Measurements from ENCODE around the gene TAGLN2.

TAGLN2 gene

GRCh38 chr1:159960721-159961381 is 35.5 kb upstream of the TAGLN2 start:
- Histone ChIP-seq H3K27ac (ENCODE audit: low read length) (no peak overlapping the region), H3K4me3 (ENCODE audit: low read length) (no peak overlapping the region), H3K36me3 (ENCODE audit: insufficient read depth, low read depth, low read length) (no peaks in the 10 kb centered on the region), H3K9me3 (ENCODE audit: insufficient read depth, low read depth, low read length) (no peaks in the 10 kb centered on the region), H3K4me1 (ENCODE audit: insufficient read depth, low read length) (0 out of 2 replicates have a peak, but pooled peaks cover 5% of the 10 kb centered on the region), H3K27me3 (ENCODE audit: insufficient read depth, low read length) (0 out of 2 replicates have a peak, but pooled peaks cover 3% of the 10 kb centered on the region), H3K9ac (ENCODE audit: low read depth, low read length) (no peak overlapping the region)

- Histone ChIP-seq H3K9me3 (ENCODE audit: insufficient read depth, low read depth, low read length) (no peaks in the 10 kb centered on the region), H3K9ac (ENCODE audit: low read depth, low read length) (no peak overlapping the region), H3K27ac (ENCODE audit: low read length) (no peak overlapping the region), H3K36me3 (ENCODE audit: insufficient read depth, low read depth, low read length) (no peaks in the 10 kb centered on the region), H3K4me1 (ENCODE audit: insufficient read depth, low read length) (0 out of 2 replicates have a peak, but pooled peaks cover 5% of the 10 kb centered on the region), H3K4me3 (ENCODE audit: low read length) (no peak overlapping the region), H3K27me3 (ENCODE audit: insufficient read depth, low read length) (0 out of 2 replicates have a peak, but pooled peaks cover 3% of the 10 kb centered on the region)
Measured at GRCh38 chr1:159959451-159959850, 34.1 kb upstream of the TAGLN2 start.

- H3K27ac ChIP-seq (ENCODE audit: low read length), result no peak overlapping the region
- H3K4me1 ChIP-seq (ENCODE audit: insufficient read depth, low read length), result no peaks in the 10 kb centered on the region
- 0 out of 2 replicates have a peak, but pooled peaks cover 3% of the 10 kb centered on the region for H3K27me3 ChIP-seq (ENCODE audit: insufficient read depth, low read length)
- H3K4me3 ChIP-seq (ENCODE audit: low read length), result no peak overlapping the region
- H3K9ac ChIP-seq (ENCODE audit: low read depth, low read length), result no peak overlapping the region
- no peaks in the 10 kb centered on the region for H3K9me3 ChIP-seq (ENCODE audit: insufficient read depth, low read depth, low read length)
- no peaks in the 10 kb centered on the region for H3K36me3 ChIP-seq (ENCODE audit: insufficient read depth, low read depth, low read length)
Measured at GRCh38 chr1:159958719-159959380, 33.5 kb upstream of the TAGLN2 start.

GRCh38 chr1:159957824-159958268 is 32.5 kb upstream of the TAGLN2 start:
- Histone ChIP-seq H3K27ac (ENCODE audit: low read length) (no peak overlapping the region), H3K36me3 (ENCODE audit: insufficient read depth, low read depth, low read length) (no peaks in the 10 kb centered on the region), H3K4me1 (ENCODE audit: insufficient read depth, low read length) (no peaks in the 10 kb centered on the region), H3K9me3 (ENCODE audit: insufficient read depth, low read depth, low read length) (no peaks in the 10 kb centered on the region), H3K9ac (ENCODE audit: low read depth, low read length) (no peak overlapping the region), H3K27me3 (ENCODE audit: insufficient read depth, low read length) (no peaks in the 10 kb centered on the region; the same call in 1 of the 2 replicates), H3K4me3 (ENCODE audit: low read length) (no peak overlapping the region)

- no peaks in the 10 kb centered on the region for H3K9me3 ChIP-seq (ENCODE audit: insufficient read depth, low read depth, low read length)
- H3K27ac ChIP-seq (ENCODE audit: low read length), result no peak overlapping the region
- H3K9ac ChIP-seq (ENCODE audit: low read depth, low read length), result no peak overlapping the region
- H3K27me3 ChIP-seq (ENCODE audit: insufficient read depth, low read length), result no peaks in the 10 kb centered on the region; the same call in 1 of the 2 replicates
- H3K4me1 ChIP-seq (ENCODE audit: insufficient read depth, low read length), result no peaks in the 10 kb centered on the region
- H3K4me3 ChIP-seq (ENCODE audit: low read length), result no peak overlapping the region
- no peaks in the 10 kb centered on the region for H3K36me3 ChIP-seq (ENCODE audit: insufficient read depth, low read depth, low read length)
Measured at GRCh38 chr1:159955456-159955855, 30.1 kb upstream of the TAGLN2 start.

GRCh38 chr1:159953536-159954515 is 28.5 kb upstream of the TAGLN2 start, which contains the start of gene SLAMF9:
Gene SLAMF9 (minus strand): TSS chr1:159954237. CDS start chr1:159954137, 100 bp downstream.
- H3K27me3 ChIP-seq (ENCODE audit: insufficient read depth, low read length), result no peaks in the 10 kb centered on the region; the same call in 1 of the 2 replicates
- H3K27ac ChIP-seq (ENCODE audit: low read length), result no peak within 1 kb of the TSS
- H3K9ac ChIP-seq (ENCODE audit: low read depth, low read length), result no peak within 1 kb of the TSS; the same call in 1 of the 2 replicates
- no peak within 1 kb of the TSS for H3K4me3 ChIP-seq (ENCODE audit: low read length)
- H3K36me3 ChIP-seq (ENCODE audit: insufficient read depth, low read depth, low read length), result no peaks in the 10 kb centered on the region
- H3K9me3 ChIP-seq (ENCODE audit: insufficient read depth, low read depth, low read length), result no peaks in the 10 kb centered on the region
- no peaks in the 10 kb centered on the region for H3K4me1 ChIP-seq (ENCODE audit: insufficient read depth, low read length)

- no peaks in the 10 kb centered on the region for H3K4me1 ChIP-seq (ENCODE audit: insufficient read depth, low read length)
- no peaks in the 10 kb centered on the region; the same call in 1 of the 2 replicates for H3K27me3 ChIP-seq (ENCODE audit: insufficient read depth, low read length)
- no peaks in the 10 kb centered on the region for H3K9me3 ChIP-seq (ENCODE audit: insufficient read depth, low read depth, low read length)
- H3K4me3 ChIP-seq (ENCODE audit: low read length), result no peak overlapping the region
- no peaks in the 10 kb centered on the region for H3K36me3 ChIP-seq (ENCODE audit: insufficient read depth, low read depth, low read length)
- H3K27ac ChIP-seq (ENCODE audit: low read length), result no peak overlapping the region
- H3K9ac ChIP-seq (ENCODE audit: low read depth, low read length), result no peak overlapping the region
Measured at GRCh38 chr1:159952932-159953331, 27.6 kb upstream of the TAGLN2 start.

GRCh38 chr1:159951551-159951950 is 26.2 kb upstream of the TAGLN2 start:
- peaks cover under 1% of the 10 kb centered on the region for H3K4me1 ChIP-seq (ENCODE audit: insufficient read depth, low read length)
- H3K4me3 ChIP-seq (ENCODE audit: low read length), result no peak overlapping the region
- no peaks in the 10 kb centered on the region for H3K9me3 ChIP-seq (ENCODE audit: insufficient read depth, low read depth, low read length)
- no peak overlapping the region for H3K27ac ChIP-seq (ENCODE audit: low read length)
- no peak overlapping the region for H3K9ac ChIP-seq (ENCODE audit: low read depth, low read length)
- no peaks in the 10 kb centered on the region; the same call in 1 of the 2 replicates for H3K27me3 ChIP-seq (ENCODE audit: insufficient read depth, low read length)
- no peaks in the 10 kb centered on the region for H3K36me3 ChIP-seq (ENCODE audit: insufficient read depth, low read depth, low read length)

- no peak overlapping the region for H3K27ac ChIP-seq (ENCODE audit: low read length)
- no peaks in the 10 kb centered on the region for H3K36me3 ChIP-seq (ENCODE audit: insufficient read depth, low read depth, low read length)
- no peaks in the 10 kb centered on the region for H3K9me3 ChIP-seq (ENCODE audit: insufficient read depth, low read depth, low read length)
- H3K9ac ChIP-seq (ENCODE audit: low read depth, low read length), result no peak overlapping the region
- H3K4me3 ChIP-seq (ENCODE audit: low read length), result no peak overlapping the region
- peaks cover 6% of the 10 kb centered on the region for H3K4me1 ChIP-seq (ENCODE audit: insufficient read depth, low read length)
- no peaks in the 10 kb centered on the region; the same call in 1 of the 2 replicates for H3K27me3 ChIP-seq (ENCODE audit: insufficient read depth, low read length)
Measured at GRCh38 chr1:159951016-159951415, 25.7 kb upstream of the TAGLN2 start.

GRCh38 chr1:159949981-159950381 is 24.7 kb upstream of the TAGLN2 start:
- H3K27me3 ChIP-seq (ENCODE audit: insufficient read depth, low read length), result no peaks in the 10 kb centered on the region; the same call in 1 of the 2 replicates
- no peak overlapping the region for H3K27ac ChIP-seq (ENCODE audit: low read length)
- H3K4me1 ChIP-seq (ENCODE audit: insufficient read depth, low read length), result peaks cover 6% of the 10 kb centered on the region
- H3K9ac ChIP-seq (ENCODE audit: low read depth, low read length), result no peak overlapping the region
- H3K36me3 ChIP-seq (ENCODE audit: insufficient read depth, low read depth, low read length), result no peaks in the 10 kb centered on the region
- H3K4me3 ChIP-seq (ENCODE audit: low read length), result no peak overlapping the region
- H3K9me3 ChIP-seq (ENCODE audit: insufficient read depth, low read depth, low read length), result no peaks in the 10 kb centered on the region

GRCh38 chr1:159949123-159949522 is 23.8 kb upstream of the TAGLN2 start:
- Histone ChIP-seq H3K9me3 (ENCODE audit: insufficient read depth, low read depth, low read length) (no peaks in the 10 kb centered on the region), H3K4me1 (ENCODE audit: insufficient read depth, low read length) (peaks cover 14% of the 10 kb centered on the region), H3K4me3 (ENCODE audit: low read length) (no peak overlapping the region), H3K9ac (ENCODE audit: low read depth, low read length) (no peak overlapping the region), H3K36me3 (ENCODE audit: insufficient read depth, low read depth, low read length) (no peaks in the 10 kb centered on the region), H3K27me3 (ENCODE audit: insufficient read depth, low read length) (no peaks in the 10 kb centered on the region; the same call in 1 of the 2 replicates), H3K27ac (ENCODE audit: low read length) (no peak overlapping the region)

Measured in iPS-20b (cell line).